ENCODE measurements around the gene EHD2. TPM values are rescaled to one million over a fixed set of nuclear protein-coding genes. Genes with fewer than 3 reads are reported as not detected.

EHD2 gene
- total RNA-seq, 1 donor from 2014 or later = 159 TPM

DNA sequence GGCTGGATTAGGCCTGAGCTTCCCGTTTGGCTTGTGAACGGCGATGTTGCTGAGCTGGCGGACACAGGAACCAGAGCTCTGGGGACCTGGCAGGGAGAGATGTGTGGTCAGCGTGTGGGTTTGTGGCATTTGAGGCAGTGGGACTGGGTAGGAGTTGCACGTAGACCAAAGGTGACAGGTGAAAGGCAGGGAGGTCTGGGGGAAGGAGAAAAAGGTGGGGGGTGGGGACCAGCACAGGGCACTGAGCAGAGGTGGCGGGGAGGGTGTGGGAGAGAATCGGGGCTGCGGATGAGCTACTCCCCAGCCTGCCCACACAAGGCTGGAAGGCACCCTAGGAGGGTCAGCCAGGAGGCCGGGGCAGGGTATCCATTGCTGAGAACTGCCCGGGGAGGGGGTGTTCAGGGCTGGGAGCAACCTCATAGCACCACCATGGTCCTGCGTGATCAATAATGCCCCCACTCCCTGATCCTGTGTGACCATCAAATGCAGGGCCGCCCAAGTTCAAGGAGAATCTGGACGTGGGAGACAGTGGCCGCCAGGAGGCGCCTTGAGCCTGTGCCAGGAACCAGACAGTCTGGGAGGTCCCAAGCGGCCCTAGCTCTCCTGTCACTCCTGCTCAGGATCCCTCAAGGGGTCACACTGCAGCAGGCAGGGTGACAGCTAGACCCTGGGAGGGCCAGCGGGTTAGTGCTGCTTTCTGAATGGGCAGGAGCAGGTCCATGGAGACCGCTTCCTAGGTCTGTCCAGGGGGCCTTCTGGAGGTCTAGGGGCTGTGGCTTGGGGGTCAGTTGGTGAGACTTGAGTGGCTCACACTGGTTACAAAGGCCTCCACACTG lies 52.5 kb downstream of the EHD2 start:
- no peak overlapping the region for H2AFZ ChIP-seq (ENCODE audit: low read depth, low read length)
- H3K79me2 ChIP-seq (ENCODE audit: insufficient read depth, low read length) = no peaks in the 10 kb centered on the region
- no peak overlapping the region for H3K9ac ChIP-seq (ENCODE audit: low read length)
- TF ChIP-seq EZH2 (IDR thresholded peaks at IDR 0.05; ENCODE audit: insufficient read depth, low read length) = no peak
- TF ChIP-seq, protein P1, sequence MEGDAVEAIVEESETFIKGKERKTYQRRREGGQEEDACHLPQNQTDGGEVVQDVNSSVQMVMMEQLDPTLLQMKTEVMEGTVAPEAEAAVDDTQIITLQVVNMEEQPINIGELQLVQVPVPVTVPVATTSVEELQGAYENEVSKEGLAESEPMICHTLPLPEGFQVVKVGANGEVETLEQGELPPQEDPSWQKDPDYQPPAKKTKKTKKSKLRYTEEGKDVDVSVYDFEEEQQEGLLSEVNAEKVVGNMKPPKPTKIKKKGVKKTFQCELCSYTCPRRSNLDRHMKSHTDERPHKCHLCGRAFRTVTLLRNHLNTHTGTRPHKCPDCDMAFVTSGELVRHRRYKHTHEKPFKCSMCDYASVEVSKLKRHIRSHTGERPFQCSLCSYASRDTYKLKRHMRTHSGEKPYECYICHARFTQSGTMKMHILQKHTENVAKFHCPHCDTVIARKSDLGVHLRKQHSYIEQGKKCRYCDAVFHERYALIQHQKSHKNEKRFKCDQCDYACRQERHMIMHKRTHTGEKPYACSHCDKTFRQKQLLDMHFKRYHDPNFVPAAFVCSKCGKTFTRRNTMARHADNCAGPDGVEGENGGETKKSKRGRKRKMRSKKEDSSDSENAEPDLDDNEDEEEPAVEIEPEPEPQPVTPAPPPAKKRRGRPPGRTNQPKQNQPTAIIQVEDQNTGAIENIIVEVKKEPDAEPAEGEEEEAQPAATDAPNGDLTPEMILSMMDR (IDR thresholded peaks at IDR 0.05; ENCODE audit: insufficient read depth, low read depth, low read length) = peak; percentile 55
- no peak overlapping the region for H3K27ac ChIP-seq (ENCODE audit: low read depth, low read length)
- Mint-ChIP-seq H3K4me3 (ENCODE audit: unreplicated experiment) (no peak overlapping the region), H3K9me3 (ENCODE audit: unreplicated experiment) (peaks cover 4% of the 10 kb centered on the region), H3K36me3 (ENCODE audit: low read depth, unreplicated experiment) (peaks cover 2% of the 10 kb centered on the region), H3K4me1 (ENCODE audit: low read depth, unreplicated experiment) (peaks cover 7% of the 10 kb centered on the region), H3K27me3 (ENCODE audit: low read depth, unreplicated experiment) (no peaks in the 10 kb centered on the region), H3K27ac (ENCODE audit: unreplicated experiment) (peak overlapping the region; percentile 91)
- no peaks in the 10 kb centered on the region for H3K4me1 ChIP-seq (ENCODE audit: insufficient read depth, low read length)
- no peak overlapping the region for H3K4me3 ChIP-seq (ENCODE audit: insufficient read depth, low read depth, low read length)
- no peaks in the 10 kb centered on the region for H3K9me3 ChIP-seq (ENCODE audit: insufficient read depth, low read depth, low read length)
- FAIRE-seq (no peak), DNase-seq (ENCODE audit: low read depth) (no peak)
- peaks cover 6% of the 10 kb centered on the region for H3K27me3 ChIP-seq (ENCODE audit: insufficient read depth, low read length)
- H4K20me1 ChIP-seq (ENCODE audit: insufficient read depth, low read length) = peaks cover 2% of the 10 kb centered on the region
- H3K36me3 ChIP-seq (ENCODE audit: insufficient read depth, low read length) = no peaks in the 10 kb centered on the region
- H3K4me2 ChIP-seq (ENCODE audit: low read length) = no peak overlapping the region

DNA sequence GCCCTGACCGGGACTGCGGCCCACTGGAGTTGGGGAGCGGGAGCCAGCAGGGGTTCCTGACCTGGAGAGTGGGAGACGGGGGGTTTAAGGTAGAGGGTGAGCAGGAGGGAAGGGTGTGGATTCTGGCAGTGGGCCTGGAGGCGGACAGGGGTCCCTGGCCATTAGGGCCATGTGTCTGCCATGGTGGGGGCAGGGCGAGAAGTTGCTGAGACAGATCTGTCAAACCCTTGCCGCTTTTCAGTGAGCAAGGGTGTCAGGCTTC lies 53.1 kb downstream of the EHD2 start:
- no peak overlapping the region for H3K4me2 ChIP-seq (ENCODE audit: low read length)
- H3K36me3 ChIP-seq (ENCODE audit: insufficient read depth, low read length) = no peaks in the 10 kb centered on the region
- Mint-ChIP-seq H3K27ac (ENCODE audit: unreplicated experiment) (no peak overlapping the region), H3K9me3 (ENCODE audit: unreplicated experiment) (peaks cover 4% of the 10 kb centered on the region), H3K27me3 (ENCODE audit: low read depth, unreplicated experiment) (no peaks in the 10 kb centered on the region), H3K4me1 (ENCODE audit: low read depth, unreplicated experiment) (peaks cover 7% of the 10 kb centered on the region), H3K4me3 (ENCODE audit: unreplicated experiment) (no peak overlapping the region), H3K36me3 (ENCODE audit: low read depth, unreplicated experiment) (peaks cover 2% of the 10 kb centered on the region)
- H2AFZ ChIP-seq (ENCODE audit: low read depth, low read length) = no peak overlapping the region
- no peak for DNase-seq (ENCODE audit: low read depth)
- H3K79me2 ChIP-seq (ENCODE audit: insufficient read depth, low read length) = no peaks in the 10 kb centered on the region
- H3K4me3 ChIP-seq (ENCODE audit: insufficient read depth, low read depth, low read length) = no peak overlapping the region
- H3K27ac ChIP-seq (ENCODE audit: low read depth, low read length) = no peak overlapping the region
- H3K9me3 ChIP-seq (ENCODE audit: insufficient read depth, low read depth, low read length) = no peaks in the 10 kb centered on the region
- no peak for FAIRE-seq
- H3K27me3 ChIP-seq (ENCODE audit: insufficient read depth, low read length) = peaks cover 6% of the 10 kb centered on the region
- no peak overlapping the region for H3K9ac ChIP-seq (ENCODE audit: low read length)
- no peak for TF ChIP-seq EZH2 (IDR thresholded peaks at IDR 0.05; ENCODE audit: insufficient read depth, low read length)
- TF ChIP-seq, protein P1 (IDR thresholded peaks at IDR 0.05; ENCODE audit: insufficient read depth, low read depth, low read length) = no peak
- no peaks in the 10 kb centered on the region for H4K20me1 ChIP-seq (ENCODE audit: insufficient read depth, low read length)
- H3K4me1 ChIP-seq (ENCODE audit: insufficient read depth, low read length) = no peaks in the 10 kb centered on the region

DNA sequence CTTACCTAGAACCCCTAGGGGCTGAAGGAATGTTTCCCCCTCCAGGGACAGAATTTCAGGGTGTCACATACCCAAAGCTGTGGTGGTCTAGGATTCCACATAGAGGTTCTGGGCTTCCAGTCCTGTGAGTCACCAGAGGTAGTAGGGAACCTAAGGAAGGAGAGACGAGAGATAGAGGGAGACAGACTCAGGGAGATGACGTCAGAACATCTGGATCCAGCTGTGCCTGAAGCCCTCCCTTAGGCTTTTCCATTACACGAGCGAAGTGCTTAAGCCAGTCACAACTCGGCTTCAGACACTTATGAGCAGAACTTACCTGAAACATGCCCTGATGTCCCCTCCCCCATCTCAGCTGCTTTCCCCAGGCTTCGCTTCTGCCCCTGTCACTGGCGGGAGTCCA lies 53.4 kb downstream of the EHD2 start:
- Histone ChIP-seq H3K4me3 (ENCODE audit: insufficient read depth, low read depth, low read length) (no peak overlapping the region), H3K27me3 (ENCODE audit: insufficient read depth, low read length) (peaks cover 6% of the 10 kb centered on the region), H2AFZ (ENCODE audit: low read depth, low read length) (no peak overlapping the region), H3K4me2 (ENCODE audit: low read length) (no peak overlapping the region), H3K9ac (ENCODE audit: low read length) (no peak overlapping the region), H3K27ac (ENCODE audit: low read depth, low read length) (no peak overlapping the region), H3K9me3 (ENCODE audit: insufficient read depth, low read depth, low read length) (no peaks in the 10 kb centered on the region), H3K36me3 (ENCODE audit: insufficient read depth, low read length) (no peaks in the 10 kb centered on the region), H3K79me2 (ENCODE audit: insufficient read depth, low read length) (no peaks in the 10 kb centered on the region), H4K20me1 (ENCODE audit: insufficient read depth, low read length) (no peaks in the 10 kb centered on the region), H3K4me1 (ENCODE audit: insufficient read depth, low read length) (no peaks in the 10 kb centered on the region)
- TF ChIP-seq, protein P1 (IDR thresholded peaks at IDR 0.05; ENCODE audit: insufficient read depth, low read depth, low read length) = no peak
- TF ChIP-seq EZH2 (IDR thresholded peaks at IDR 0.05; ENCODE audit: insufficient read depth, low read length) = no peak
- Mint-ChIP-seq H3K4me1 (ENCODE audit: low read depth, unreplicated experiment) (peaks cover 7% of the 10 kb centered on the region), H3K9me3 (ENCODE audit: unreplicated experiment) (peaks cover 4% of the 10 kb centered on the region), H3K27me3 (ENCODE audit: low read depth, unreplicated experiment) (no peaks in the 10 kb centered on the region), H3K27ac (ENCODE audit: unreplicated experiment) (no peak overlapping the region), H3K4me3 (ENCODE audit: unreplicated experiment) (no peak overlapping the region), H3K36me3 (ENCODE audit: low read depth, unreplicated experiment) (peaks cover 2% of the 10 kb centered on the region)
- FAIRE-seq (no peak), DNase-seq (ENCODE audit: low read depth) (no peak)

Measured in astrocyte (in vitro differentiated cells and primary cell).